IPS DF 4.7 (cell line): ENCODE results near the gene ARL6IP5.

Experiments
- DNase-seq: peaks from one replicate; pipeline ENCODE4 v3.0.0-alpha.2; 2013; ENCODE audit warnings: low spot score; ENCODE audit errors: extremely low read depth

The ARL6IP5 gene

DNA sequence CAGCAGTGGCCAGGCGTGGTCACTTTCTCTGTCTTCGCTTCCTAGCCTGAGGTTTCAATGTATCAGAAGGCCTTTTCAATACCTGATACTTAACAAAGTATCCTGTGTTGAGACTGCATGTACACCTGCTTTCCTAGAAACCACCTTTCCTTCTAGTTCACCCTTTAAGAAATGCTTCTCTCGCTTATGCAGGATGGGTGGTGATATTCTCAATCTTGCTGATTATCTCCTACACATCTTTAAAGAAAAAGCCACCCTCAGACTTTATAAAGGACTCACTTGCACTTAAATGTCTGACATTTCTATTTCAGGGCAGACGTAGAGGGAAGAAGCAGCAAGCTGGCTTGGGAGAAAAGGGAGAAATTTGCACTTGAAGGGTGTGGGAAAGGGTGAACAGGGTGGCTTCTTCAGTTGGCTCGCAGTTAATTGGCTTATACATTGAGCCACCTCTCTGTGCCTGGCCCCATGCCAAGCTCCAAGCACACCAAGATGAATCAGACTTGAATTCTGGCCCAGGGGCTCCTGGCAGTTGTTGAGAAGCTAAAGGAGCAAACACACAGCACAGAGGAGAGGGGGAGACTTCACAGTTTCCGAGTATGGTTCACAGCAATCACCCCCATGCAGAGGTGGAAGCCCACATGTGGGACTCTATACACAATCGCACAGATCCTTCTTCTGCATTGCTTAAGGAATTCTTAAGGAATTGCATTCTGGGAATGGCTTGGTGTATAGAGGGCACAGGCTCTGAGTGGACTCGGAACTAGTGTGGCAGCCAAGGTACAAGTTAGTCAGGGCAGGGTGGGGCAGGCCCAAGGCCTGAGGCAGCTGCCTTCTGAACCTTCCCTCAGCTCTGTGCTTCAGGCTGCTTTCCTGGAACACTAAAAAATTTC, 1.3 kb downstream of the ARL6IP5 start:
- no peak for DNase-seq

DNA sequence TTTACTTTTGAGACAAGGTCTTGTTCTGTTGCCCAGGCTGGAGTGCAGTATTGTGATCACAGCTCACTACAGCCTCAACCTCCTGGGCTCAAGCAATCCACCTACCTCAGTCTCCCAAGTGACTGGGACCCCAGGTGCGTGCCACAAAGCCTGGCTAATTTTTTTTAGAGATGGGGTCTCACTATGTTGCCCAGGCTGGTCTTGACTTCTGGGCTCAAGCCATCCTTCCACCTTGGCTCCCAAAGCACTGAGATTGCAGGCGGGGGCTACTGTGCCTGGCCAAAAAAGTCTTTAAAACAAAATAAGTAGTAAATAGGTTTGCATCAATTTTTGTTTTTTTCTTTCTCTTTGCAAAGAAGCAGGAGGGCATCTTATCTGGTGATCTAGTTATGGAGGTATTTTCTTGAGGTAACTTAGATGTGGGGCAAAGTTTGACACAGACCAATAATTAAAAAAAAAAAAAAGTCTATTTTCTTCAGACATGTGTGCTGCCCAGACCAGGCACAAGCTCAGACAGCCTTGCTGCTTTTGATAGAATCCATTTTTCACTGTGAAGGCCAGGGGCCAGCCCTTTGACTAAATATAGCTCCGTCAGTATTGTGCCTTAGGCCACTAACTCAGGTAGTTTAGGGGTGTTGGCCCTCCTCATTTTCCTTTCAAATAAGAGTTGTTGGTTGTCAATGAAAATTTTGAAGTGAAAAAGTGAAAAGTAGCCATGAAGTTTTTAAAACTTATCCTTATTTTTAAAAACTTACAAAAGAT, 2.5 kb downstream of the ARL6IP5 start:
- no peak for DNase-seq

DNA sequence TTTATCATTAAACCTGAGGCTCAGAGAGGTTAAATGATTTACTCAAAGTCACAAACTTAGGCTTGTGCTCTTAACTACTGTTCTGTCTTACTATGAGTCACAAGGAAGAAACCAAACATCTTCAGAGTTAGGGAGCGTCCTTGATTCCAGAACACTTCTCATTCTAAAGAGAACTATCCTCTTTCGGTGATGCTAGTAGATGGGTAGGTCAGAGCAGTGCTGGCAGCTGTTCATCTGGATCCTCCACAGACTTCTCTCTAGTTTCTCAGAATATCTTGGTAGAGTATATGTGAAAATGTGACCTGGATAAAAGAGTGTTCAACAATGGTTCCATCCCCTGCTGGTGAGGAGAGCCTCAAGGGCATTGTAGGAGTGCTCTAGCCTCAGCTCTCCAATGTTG, 3.3 kb downstream of the ARL6IP5 start:
- no peak for DNase-seq

DNA sequence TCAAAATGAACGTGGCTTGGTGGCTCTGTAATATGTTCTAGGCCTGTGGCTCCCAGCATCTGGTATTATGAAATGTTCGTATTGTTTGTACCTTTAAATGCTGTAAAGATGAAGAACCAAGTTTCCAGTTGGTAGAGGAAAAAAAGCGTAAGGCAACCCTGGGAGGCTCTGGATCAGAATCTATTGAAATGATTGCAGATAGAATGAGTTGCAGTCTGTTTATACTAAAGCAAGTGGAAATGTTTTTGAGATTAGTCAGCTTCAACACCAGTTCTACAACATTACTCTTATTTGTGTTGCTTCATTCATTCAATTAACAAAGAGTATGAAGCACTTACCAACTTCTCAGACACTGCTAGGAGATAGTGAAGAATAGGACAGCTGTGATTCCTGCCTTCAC, 5.3 kb downstream of the ARL6IP5 start:
- DNase-seq: no peak

DNA sequence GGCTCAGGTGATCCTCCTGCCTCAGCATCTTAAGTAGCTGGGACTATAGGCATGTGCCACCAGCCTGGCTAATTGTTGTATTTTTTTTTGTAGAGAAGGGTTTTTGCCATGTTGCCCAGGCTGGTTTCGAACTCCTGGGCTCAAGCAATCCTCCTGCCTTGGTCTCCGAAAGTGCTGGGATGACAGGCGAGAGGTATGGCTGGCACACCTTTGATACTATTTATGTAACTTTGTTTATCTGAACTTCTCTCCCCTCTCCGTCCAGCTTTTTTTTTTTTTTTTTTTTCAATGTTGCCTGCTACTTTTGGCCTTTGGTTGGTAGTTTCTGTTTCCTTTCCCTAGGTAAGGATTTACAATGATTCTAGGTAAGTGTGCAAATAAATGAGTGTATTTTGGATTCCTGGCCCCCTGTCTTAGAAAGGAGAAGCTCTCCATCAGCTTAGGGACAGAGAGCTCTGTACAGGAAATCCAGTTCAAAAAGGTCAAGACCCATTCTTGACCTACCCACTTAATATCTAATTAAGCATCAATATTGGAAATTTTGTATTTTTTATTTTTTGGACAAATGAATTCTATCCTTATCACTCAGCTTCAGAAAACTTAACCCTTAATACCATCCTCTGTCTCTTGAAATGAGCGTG, 6.8 kb downstream of the ARL6IP5 start:
- no peak for DNase-seq

DNA sequence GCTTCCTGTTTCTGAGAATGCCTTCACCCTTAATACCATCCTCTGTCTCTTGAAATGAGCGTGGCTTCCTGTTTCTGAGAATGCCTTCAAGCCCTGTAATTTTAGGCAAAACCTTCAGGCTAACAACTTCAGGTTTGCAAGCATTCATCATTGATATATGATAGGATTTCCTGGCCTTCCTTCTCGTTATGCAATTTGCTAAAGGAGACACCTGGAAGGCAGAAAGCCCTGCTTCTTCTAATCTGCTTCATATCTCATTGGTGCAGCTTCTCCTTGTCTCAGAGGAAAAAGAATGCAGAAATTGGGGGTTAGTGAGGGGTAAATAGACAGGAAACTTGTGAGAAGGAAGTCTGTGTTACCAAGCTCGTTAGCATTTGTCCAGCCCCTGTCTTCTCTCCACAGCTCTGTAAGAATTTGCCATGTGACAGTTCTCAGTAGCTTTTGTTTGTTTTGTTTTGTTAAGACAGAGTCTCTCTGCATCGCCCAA, 7.3 kb downstream of the ARL6IP5 start:
- no peak for DNase-seq

DNA sequence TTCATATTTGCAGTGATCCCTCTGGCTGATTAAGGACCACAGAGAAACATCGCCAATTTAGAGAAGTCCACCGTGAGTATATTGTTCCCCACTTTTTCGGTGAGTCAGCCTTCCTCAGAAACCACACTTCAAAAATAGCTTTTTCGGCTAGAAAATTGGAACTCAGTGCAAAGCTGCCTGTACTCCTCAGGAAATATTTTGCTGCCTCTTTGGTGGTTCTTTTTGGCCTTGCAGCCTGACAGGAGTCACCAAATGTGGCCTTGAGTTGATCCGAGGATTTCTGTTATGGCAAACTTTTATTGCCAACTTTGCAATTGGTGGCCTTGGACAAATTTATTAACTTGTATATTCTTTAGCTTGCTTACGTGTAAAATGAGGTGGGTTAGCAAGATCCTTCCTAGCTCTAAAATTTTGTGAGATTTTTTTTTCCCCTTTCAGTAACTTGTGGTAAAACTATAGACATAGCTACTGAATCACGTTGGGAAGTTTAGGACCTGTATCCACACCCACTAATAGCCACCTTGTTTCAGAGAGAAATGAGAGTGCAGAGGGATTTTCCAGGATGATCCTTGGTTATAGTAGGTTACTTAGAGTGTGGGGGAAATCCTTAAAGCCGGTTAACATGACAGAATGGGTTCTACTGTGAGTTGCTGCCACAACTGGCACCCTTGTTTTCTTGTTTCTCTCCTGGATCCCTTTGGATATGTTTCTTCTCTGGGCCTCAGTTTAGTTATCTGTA, 9.9 kb downstream of the ARL6IP5 start:
- DNase-seq: no peak

DNA sequence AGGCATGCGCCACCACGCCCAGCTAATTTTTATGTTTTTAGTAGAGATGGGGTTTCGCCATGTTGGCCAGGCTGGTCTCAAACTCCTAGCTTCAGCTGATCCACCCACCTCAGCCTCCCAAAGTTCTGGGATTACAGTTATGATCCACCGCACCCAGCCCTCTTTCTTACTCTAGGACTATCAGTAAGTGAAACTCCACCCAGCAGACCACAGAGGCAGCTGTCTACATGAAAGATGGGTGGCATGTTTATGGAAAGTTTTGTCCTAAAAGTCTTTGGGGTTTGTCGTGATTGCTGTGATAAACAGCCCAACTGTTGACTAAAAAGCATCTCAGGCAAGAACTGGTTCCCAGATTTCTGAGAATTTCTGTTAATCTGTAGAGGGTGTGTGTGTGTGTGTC, 10.9 kb downstream of the ARL6IP5 start:
- DNase-seq: no peak

DNA sequence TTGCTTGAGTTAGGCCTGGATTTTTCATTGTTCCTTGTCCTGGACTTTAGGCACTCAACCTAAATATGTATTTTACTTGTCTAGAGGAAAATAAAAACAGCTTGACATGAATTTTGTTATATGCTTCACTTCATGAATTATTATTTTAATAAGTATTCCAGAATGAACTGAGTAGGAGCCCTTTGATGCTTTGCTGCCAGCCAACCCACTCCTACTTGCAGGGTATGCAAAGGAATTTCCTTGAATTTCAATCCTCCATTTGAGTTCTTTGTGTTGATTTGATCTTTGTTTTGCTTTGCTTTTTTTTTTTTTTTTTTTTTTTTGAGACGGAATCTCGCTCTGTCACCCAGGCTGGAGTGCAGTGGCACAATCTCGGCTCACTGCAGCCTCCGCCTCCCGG, 11.6 kb downstream of the ARL6IP5 start:
- no peak for DNase-seq

DNA sequence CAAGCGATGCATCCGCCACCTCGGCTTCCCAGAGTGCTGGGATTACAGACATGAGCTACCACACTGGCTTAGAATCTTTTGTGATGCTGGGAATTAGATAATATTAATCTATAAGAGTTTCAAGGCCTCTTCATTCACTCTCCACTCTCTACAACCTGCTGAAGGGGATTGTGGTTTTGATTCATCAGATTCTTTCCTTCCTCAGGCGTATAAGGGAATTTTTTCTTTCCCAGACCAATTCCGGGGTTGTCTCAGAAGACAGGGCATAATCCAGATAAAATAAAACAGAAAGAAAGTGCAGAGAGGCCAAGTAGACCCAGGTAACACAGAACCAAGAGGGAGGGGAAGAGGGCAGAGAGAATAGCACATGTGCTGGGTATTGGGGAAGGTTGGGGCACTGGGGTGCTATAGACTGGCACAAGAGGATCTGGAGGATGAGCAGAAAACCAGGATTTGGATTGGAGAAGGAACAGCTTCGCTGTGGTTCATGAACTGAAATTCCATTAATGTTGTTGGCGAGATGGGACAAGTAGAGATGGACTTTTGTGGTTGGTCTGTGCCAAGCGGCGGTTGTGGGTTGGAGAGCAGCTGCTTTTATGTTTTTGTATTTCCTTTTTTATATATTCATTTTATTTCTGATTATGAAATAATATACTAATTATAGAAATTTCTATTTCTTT, 12.8 kb downstream of the ARL6IP5 start:
- no peak for DNase-seq

DNA sequence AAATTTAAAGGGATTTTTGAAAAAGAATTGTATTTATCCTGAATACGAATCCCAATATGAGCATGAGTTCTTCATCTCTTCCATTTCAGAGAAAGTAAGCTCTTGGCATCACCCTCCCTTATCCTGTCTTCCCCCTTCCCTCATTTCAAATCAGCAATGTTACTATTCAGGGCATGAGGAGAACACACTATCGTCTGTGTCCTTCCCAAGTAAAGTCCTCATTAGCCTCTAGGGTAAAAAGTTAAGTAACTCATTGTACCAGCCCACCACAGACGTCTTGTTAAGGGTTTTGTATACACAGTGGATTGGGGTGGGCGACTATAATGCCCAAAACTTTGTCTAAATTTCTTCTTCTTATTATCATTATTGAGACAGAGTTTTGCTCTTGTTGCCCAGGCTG, 14.8 kb downstream of the ARL6IP5 start:
- no peak for DNase-seq

DNA sequence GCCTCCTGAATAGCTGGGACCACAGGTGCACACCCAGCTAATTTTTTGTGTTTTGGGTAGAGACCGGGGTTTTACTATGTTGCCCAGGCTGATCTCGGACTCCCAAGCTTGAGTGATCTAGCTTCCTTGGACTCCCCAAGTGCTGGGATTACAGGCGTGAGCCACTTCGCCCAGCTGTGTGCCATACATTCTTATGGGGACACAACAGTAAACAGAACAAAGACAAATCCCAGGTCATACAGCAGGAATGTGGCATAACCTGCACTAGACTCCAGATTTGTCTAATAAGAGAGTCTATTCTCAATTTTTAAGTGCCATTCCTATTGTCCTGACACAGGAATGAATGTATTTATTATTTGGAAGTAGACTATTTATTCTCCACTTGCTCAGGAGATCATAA, 17.6 kb downstream of the ARL6IP5 start:
- DNase-seq: no peak

DNA sequence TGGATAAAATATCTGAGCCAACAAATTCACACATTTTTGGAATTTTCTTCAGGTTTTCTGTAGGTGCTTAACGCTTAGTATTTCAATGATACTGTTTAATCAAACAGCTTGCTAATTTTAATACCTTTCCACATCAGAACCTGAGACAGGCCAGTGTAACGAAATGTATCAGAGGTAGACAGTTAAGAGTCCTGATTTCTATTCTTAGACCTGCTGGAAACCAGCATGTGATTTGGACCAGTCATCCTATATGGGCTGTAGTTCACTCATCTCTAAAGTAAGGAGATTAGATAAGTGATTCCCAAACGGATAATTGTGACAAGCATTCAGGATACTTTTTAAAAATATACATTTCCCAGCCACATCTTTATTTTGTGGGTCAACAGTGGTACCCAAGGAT, 18.4 kb downstream of the ARL6IP5 start:
- DNase-seq: no peak

DNA sequence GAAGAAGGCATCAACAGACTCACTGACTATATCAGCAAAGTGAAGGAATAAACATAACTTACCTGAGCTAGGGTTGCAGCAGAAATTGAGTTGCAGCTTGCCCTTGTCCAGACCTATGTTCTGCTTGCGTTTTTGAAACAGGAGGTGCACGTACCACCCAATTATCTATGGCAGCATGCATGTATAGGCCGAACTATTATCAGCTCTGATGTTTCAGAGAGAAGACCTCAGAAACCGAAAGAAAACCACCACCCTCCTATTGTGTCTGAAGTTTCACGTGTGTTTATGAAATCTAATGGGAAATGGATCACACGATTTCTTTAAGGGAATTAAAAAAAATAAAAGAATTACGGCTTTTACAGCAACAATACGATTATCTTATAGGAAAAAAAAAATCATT, 19.8 kb downstream of the ARL6IP5 start:
- no peak for DNase-seq

DNA sequence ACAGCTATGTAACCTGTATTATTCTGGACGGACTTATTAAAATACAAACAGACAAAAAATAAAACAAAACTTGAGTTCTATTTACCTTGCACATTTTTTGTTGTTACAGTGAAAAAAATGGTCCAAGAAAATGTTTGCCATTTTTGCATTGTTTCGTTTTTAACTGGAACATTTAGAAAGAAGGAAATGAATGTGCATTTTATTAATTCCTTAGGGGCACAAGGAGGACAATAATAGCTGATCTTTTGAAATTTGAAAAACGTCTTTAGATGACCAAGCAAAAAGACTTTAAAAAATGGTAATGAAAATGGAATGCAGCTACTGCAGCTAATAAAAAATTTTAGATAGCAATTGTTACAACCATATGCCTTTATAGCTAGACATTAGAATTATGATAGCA, 20.6 kb downstream of the ARL6IP5 start:
- DNase-seq: no peak

DNA sequence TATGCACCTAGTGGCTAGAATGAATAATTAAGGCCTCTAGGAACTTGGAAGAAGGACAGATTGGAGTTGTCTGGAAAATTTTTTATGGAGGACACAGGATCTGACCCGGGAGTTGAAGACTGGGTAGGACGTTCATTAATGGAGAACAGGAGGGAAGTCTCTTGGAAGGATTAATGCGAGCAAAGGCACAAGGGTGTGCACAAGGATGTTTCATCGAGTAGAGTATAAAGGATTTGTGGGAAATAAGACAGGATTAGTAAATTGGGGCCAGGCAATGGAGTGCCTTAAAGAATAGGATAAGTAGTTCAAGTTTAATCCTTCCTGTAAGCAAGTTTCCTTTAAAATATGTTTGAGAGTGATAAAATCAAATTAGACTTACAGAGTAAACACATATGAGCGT, 23.1 kb downstream of the ARL6IP5 start:
- DNase-seq: no peak

DNA sequence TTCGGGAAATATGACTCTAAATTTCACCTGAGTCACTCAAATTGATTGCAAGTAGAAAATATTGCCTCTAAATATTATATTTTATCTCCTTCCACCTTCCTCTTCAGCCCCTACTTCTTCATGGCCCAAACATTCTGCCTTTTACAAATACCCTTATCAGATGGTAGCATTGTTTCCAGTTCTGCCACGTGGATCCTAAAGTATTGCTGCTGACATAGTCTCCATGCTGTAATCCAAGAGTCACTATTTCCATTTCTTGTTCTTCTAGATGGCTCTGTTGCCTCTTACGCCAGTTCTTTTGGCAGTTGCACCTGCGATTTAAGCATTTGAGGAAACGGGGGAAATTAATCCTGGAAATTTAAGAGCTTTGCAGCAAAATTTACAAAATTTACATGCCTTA, 24.1 kb downstream of the ARL6IP5 start:
- DNase-seq: no peak

DNA sequence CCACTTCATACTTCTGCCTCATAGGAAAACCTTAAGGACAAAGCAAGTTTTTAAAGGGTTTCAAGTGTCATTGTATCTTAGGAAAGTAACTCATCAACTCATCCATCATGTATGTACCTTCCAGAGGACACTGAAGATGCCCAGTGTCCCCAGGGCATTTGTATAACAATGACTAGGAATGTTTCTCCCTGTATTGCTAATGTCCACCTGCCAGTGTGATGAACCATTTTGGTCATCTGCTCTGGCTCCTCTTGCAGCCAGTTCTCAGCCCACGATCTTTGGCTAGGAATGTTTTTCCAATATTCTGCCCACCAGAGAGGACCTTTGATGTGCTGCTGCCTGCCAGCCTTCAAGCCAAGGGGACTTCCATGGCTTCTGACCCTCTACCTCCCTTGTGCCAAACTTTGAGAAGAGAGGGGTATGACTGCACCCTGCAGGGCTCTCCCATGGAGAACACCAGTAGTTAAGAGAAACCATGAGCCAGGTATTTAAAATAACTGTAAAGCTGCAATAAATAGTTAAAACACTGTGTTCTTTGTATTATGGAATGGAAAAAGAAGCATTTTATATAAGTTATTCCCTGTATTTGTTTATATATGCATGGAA, 26.3 kb downstream of the ARL6IP5 start:
- DNase-seq: no peak

DNA sequence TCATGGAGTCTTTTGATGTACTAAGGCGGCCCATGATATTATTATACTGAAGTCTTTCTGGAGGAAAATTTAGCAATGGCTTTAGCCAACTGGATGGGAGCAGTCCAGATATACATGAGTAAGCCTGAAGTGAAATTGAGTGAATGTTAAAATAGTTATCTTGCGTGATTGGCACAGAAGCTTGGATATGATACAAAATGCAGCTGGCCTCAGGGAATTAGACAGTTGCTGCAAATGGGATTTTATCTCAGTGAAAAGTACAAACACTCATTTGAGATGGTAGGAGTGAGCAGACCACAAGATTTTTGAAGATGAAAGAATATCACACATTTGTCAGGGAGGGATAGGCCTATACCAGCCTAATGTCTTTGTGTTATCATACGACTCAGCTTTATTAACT, 28.8 kb downstream of the ARL6IP5 start:
- DNase-seq: no peak

DNA sequence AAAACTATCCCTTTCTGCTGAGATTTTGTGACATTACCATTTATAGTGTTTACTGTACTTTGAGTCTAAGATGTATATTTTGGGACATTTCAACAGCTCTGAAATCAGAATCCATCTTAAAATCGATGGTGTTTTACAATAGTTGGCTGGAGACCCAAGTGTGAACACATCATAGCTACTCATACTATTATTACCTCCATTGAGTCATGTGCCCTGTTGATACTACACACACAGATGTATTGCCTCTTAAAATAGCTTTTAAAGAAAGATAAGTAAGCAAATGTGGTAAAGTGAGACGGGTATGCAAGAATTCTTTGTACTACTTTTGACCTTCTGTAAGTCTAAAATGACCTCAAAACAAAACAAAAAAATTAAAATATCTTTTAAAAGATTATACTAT, 31.0 kb downstream of the ARL6IP5 start:
- no peak for DNase-seq
